Colonic mucosa (tissue), 4 donors: Measurements from ENCODE around the gene PPP1R12B. TPM values are rescaled to one million over a fixed set of nuclear protein-coding genes. Genes with fewer than 3 reads are reported as not detected.
A peak's percentile ranks its signal among the peaks of the same experiment; 100 is the strongest.
"Not testable (repeated sequence)": the region's sequence is repeated elsewhere in the genome, so short reads cannot be mapped to it uniquely, and the experiment has no call there.

Experiments
- DNase-seq: peaks from one replicate; pipeline ENCODE4 v3.0.0-alpha.2; 2020
- H3K27ac ChIP-seq: fragments of 200-600 bp; one replicate; pipeline ENCODE4 v1.8.0; 2021
- H3K27me3 ChIP-seq: fragments of 200-600 bp; one replicate; pipeline ENCODE4 v1.8.0; 2021
- H3K36me3 ChIP-seq: fragments of 200-600 bp; one replicate; pipeline ENCODE4 v1.8.0; 2021
- H3K4me1 ChIP-seq: fragments of 200-600 bp; one replicate; pipeline ENCODE4 v1.8.0; 2021; ENCODE audit warnings: mild to moderate bottlenecking
- H3K4me3 ChIP-seq: fragments of 200-600 bp; one replicate; pipeline ENCODE4 v1.8.0; 2021
- H3K9ac ChIP-seq, 2 donors: one replicate each; pipeline ENCODE4 v1.7.0; 2013; ENCODE audit warnings: control low read depth in 2 of 2, low read depth in 2 of 2, low read length in 2 of 2
- H3K9me3 ChIP-seq: fragments of 200-600 bp; one replicate; pipeline ENCODE4 v1.8.0; 2021
- intact Hi-C: fragments of 100-400 bp; cut with DNase I; formaldehyde crosslinking; loops from one replicate; pipeline ENCODE4 v1.14.1; 2022
- total RNA-seq, 2 donors: library from RNA; stranded (reverse); fragmentation: NEBNext Ultra II Directional in 1 of 2; extraction: Animal tissue kit (Norgen Biotek cat#: 25700) in 1 of 2; gene quantifications; one replicate each; pipeline ENCODE4 v1.2.1, GENCODE V29; 2021
- TF ChIP-seq, protein P1 (sequence below): fragments of 200-600 bp; IDR thresholded peaks from one replicate; pipeline ENCODE4 v1.8.0; 2022; ENCODE audit warnings: antibody characterized with exemption, mild to moderate bottlenecking
- donor health status: healthy.
- donor health status: DM: no; HTN: no; CAD: no.
- donor health status: DM: no; HTN: no; CAD: no.

Gene PPP1R12B
- total RNA-seq, 2 donors from 2014 or later = 41.1 to 125 TPM

GRCh38 chr1:202438393-202439174 lies 90.1 kb downstream of the PPP1R12B start:
- H3K36me3 ChIP-seq = no peaks in the 10 kb centered on the region
- H3K4me3 ChIP-seq = no peak overlapping the region
- H3K4me1 ChIP-seq = no peaks in the 10 kb centered on the region
- H3K9ac ChIP-seq = no peak overlapping the region
- TF ChIP-seq, protein P1, sequence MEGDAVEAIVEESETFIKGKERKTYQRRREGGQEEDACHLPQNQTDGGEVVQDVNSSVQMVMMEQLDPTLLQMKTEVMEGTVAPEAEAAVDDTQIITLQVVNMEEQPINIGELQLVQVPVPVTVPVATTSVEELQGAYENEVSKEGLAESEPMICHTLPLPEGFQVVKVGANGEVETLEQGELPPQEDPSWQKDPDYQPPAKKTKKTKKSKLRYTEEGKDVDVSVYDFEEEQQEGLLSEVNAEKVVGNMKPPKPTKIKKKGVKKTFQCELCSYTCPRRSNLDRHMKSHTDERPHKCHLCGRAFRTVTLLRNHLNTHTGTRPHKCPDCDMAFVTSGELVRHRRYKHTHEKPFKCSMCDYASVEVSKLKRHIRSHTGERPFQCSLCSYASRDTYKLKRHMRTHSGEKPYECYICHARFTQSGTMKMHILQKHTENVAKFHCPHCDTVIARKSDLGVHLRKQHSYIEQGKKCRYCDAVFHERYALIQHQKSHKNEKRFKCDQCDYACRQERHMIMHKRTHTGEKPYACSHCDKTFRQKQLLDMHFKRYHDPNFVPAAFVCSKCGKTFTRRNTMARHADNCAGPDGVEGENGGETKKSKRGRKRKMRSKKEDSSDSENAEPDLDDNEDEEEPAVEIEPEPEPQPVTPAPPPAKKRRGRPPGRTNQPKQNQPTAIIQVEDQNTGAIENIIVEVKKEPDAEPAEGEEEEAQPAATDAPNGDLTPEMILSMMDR = no peak
- no peak overlapping the region for H3K27ac ChIP-seq
- intact Hi-C loops = no loop called here
- DNase-seq = no peak
- H3K27me3 ChIP-seq = no peaks in the 10 kb centered on the region
- no peaks in the 10 kb centered on the region for H3K9me3 ChIP-seq

- no peak overlapping the region for H3K27ac ChIP-seq
- H3K4me3 ChIP-seq = no peak overlapping the region
- no peaks in the 10 kb centered on the region for H3K27me3 ChIP-seq
- no peak overlapping the region for H3K9ac ChIP-seq
- TF ChIP-seq, protein P1 = no peak
- intact Hi-C loops = no loop called here
- no peak for DNase-seq
- H3K36me3 ChIP-seq = no peaks in the 10 kb centered on the region
- no peaks in the 10 kb centered on the region for H3K4me1 ChIP-seq
- H3K9me3 ChIP-seq = no peaks in the 10 kb centered on the region
Observed at GRCh38 chr1:202439308-202439707, 90.8 kb downstream of the PPP1R12B start.

DNA sequence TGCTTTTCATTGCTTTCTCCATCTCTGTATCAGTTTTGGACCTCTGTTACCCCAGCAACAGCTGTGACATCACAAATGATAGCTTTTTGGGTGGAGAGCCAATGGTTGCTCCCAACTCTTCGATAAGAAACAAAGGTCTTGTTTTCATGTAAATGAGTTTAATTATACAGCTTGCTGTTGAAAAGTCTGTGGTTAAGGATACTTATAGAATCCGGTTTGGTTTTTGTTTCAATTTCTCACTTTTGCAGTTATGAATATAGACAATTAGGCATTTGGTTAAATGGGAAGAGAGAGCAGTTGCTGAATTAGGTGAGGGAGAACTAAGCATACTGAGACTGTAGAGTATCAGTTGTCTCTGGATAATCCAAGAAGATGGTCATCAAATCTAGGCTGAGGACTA lies 99.6 kb downstream of the PPP1R12B start:
- H3K9ac ChIP-seq = not testable (repeated sequence)

GRCh38 chr1:202451641-202452040 lies 103.1 kb downstream of the PPP1R12B start:
- H3K27ac ChIP-seq, DNase-seq, H3K9ac ChIP-seq, H3K4me3 ChIP-seq, H3K9me3 ChIP-seq, H3K36me3 ChIP-seq, intact Hi-C loops, H3K27me3 ChIP-seq, H3K4me1 ChIP-seq: not testable (repeated sequence)

More for the DNA sequence above, 99.6 kb downstream of the PPP1R12B start:
- H3K27ac ChIP-seq, H3K9me3 ChIP-seq, H3K36me3 ChIP-seq, H3K27me3 ChIP-seq, H3K4me3 ChIP-seq, H3K4me1 ChIP-seq, intact Hi-C loops, DNase-seq: not testable (repeated sequence)

- Histone ChIP-seq H3K9ac (no peak overlapping the region), H3K36me3 (no peaks in the 10 kb centered on the region), H3K4me1 (no peaks in the 10 kb centered on the region), H3K4me3 (no peak overlapping the region), H3K9me3 (no peaks in the 10 kb centered on the region), H3K27me3 (no peaks in the 10 kb centered on the region), H3K27ac (no peak overlapping the region)
- DNase-seq = no peak
- TF ChIP-seq, protein P1 = no peak
- intact Hi-C loops = no loop called here
Observed at GRCh38 chr1:202452508-202452907, 104.0 kb downstream of the PPP1R12B start.

DNA sequence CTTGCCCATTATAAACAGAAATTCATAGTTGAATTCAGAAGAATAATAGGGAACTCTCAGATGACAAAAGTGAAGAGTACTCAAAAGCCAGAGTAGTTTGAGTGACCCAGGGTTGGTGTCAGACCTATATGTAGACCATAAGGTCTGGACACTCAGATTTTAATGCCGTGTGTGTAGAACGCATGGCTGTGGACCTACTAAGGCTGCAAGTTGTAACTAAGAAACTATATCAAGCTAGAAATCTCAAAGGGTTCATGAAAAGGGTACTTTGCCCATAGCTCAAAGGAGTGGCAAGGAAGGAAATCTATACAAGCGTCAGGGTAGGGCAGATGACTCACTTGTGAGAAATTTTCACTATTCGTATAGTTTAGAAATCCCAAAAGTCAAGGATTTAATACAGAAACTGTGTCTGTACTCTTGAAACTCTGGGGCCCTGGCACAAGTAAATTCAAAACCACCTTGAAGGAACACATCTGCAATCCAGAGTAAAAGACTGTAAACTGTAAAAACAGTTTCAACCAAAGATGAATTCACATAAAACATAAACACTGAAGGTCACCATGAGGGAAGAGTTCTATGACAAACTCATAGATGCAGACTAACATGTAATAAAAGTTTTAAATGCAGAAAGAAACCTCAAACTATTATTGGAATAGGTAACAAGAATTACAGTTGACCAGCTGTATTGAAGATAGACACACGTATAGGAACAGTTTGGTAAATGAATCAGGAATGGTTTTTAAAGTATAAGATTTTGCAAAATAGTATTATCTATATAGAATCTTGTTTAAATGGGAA lies 108.1 kb downstream of the PPP1R12B start:
- H3K4me3 ChIP-seq, H3K36me3 ChIP-seq, H3K9ac ChIP-seq, H3K9me3 ChIP-seq, H3K4me1 ChIP-seq, intact Hi-C loops, H3K27me3 ChIP-seq: not testable (repeated sequence)
- peak; percentile 30 for DNase-seq
- H3K27ac ChIP-seq = peak overlapping the region; percentile 27

GRCh38 chr1:202458651-202459050 lies 110.2 kb downstream of the PPP1R12B start:
- H3K9me3 ChIP-seq, H3K4me3 ChIP-seq, intact Hi-C loops, H3K36me3 ChIP-seq, H3K9ac ChIP-seq, DNase-seq, H3K27me3 ChIP-seq, H3K4me1 ChIP-seq, H3K27ac ChIP-seq: not testable (repeated sequence)

- H3K4me3 ChIP-seq, DNase-seq, H3K9me3 ChIP-seq, H3K27me3 ChIP-seq, intact Hi-C loops, H3K36me3 ChIP-seq, H3K4me1 ChIP-seq, H3K27ac ChIP-seq, H3K9ac ChIP-seq: not testable (repeated sequence)
Observed at GRCh38 chr1:202459470-202460142, 111.1 kb downstream of the PPP1R12B start.

DNA sequence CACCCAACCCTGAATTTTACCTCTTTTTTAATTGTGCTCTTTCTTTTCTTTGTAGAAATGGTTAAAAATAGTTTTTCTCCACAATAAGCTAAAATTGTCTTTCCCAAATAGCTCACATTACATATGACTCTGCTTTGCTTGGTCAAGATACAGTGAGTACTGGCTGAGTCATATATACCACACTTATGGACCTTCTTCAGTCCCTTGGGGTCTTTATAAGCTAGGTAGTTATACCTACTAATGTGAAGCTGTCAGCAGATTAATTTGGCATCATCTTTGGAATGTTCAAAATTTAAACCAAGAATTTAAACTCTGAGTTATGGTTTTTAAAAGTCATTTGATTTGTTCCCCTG lies 111.6 kb downstream of the PPP1R12B start:
- H3K36me3 ChIP-seq, intact Hi-C loops, H3K9ac ChIP-seq, DNase-seq, H3K4me1 ChIP-seq, H3K27ac ChIP-seq, H3K9me3 ChIP-seq, H3K27me3 ChIP-seq, H3K4me3 ChIP-seq: not testable (repeated sequence)
